ENCODE measurements around the gene MROH8.
A peak's percentile ranks its signal among the peaks of the same experiment; 100 is the strongest.

MROH8 gene

GRCh38 chr20:37178839-37179682, at the start of gene MROH8, which contains the start of gene RPN2:
Gene MROH8 (minus strand): TSS chr20:37179548.
Gene RPN2 (plus strand): TSS chr20:37179330. CDS start chr20:37179357, 27 bp downstream.
- peak; percentile 99 for DNase-seq

- no peak for DNase-seq
Observed at GRCh38 chr20:37228656-37229055, 49.3 kb upstream of the MROH8 start.

DNA sequence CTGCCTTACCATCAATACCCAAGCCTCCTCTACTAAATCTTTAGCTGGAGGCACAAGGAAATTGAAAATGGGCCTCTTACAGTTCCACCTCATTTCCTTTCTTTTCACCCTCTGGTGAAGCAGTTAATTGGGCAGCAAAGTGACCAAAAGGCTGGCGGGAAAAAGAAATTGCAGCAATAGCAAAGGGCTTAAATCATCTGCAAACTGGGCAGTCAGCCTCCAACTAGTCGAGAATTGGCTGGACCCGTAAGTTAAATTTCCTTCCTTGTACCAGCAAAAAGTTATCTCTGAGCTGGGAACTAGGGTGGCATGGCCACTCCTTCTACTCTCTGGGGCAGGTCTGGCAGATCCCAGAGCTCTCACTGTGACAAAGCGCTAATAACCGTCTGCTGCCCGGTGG, 48.7 kb upstream of the MROH8 start:
- no peak for DNase-seq

- no peak for DNase-seq
Observed at GRCh38 chr20:37226889-37227288, 47.5 kb upstream of the MROH8 start.

GRCh38 chr20:37225146-37225545, 45.8 kb upstream of the MROH8 start:
- DNase-seq, result no peak

- DNase-seq, result no peak
Observed at GRCh38 chr20:37223053-37223452, 43.7 kb upstream of the MROH8 start.

GRCh38 chr20:37222086-37222485, 42.7 kb upstream of the MROH8 start:
- DNase-seq, result no peak

GRCh38 chr20:37220731-37221130, 41.4 kb upstream of the MROH8 start:
- DNase-seq, result peak; percentile 36

GRCh38 chr20:37219751-37220668, 40.7 kb upstream of the MROH8 start:
- DNase-seq, result peak; percentile 59

DNA sequence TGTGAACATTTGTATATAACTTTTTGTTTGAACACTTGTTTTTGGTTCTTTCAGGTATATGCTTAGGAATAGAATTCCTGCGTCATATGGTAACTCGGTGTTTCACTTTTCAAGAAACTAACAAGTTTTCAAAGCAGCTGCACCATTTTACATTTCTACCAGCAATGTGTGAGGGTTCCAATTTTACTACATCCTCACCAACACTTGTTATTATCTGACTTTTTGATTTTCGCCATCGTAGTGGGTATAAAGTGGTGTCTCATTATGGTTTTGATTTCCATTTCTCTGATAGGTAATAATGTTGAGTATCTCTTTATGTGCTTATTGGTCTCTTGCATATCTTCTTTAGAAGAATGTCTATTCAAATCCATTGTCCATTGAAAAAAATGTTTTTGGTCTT, 39.6 kb upstream of the MROH8 start:
- DNase-seq, result no peak

DNA sequence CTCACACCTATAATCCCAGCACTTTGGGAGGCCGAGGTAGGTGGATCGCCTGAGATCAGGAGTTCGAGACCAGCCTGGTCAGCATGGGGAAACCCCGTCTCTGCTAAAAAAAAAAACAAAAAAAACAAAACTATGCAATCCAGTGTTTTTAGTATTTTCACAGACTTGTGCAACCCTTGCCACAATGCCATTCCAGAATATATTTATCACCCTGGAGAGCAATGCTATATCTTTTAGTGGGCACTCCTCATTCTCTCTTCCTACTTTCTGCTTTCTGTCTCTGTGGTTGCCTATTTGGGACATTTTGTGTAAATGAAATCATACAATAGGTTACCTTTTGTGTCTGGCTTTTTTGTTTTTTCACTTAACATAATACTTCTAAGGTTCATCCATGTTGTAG, 39.1 kb upstream of the MROH8 start:
- DNase-seq, result no peak

- no peak for DNase-seq
Observed at GRCh38 chr20:37209661-37210314, 30.4 kb upstream of the MROH8 start.

DNA sequence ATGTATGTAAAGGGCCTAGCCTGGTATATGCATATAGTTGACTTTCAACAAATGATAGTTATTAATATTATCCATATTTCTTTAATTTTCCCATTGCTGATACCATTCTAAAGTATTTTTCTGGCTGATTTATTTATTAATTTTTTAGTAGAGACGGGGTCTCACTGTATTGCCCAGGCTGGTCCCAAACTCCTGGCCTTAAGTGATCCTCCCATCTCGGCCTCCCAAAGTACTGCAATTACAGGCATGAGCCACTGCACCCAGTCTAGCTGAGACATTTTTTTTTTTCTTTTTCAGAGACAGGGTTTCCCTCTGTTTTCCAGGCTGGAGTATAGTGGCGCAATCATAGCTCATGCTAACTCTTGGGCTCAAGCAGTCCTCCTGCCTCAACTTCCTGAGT, 29.8 kb upstream of the MROH8 start:
- DNase-seq, result no peak

DNA sequence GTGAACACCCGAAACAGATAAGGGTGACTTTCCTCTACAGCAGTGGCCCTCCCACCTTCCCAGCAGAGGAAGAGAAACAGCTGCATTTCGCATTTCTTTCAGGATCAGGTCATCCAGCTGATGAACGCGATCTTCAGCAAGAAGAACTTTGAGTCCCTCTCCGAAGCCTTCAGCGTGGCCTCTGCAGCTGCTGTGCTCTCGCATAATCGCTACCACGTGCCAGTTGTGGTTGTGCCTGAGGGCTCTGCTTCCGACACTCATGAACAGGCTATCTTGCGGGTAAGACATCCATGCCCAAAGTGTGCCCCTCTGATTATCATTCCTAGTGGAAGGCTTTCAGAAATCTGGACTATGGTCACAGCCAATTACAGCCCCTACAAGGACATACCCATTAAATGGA, 27.8 kb upstream of the MROH8 start:
- DNase-seq, result no peak

GRCh38 chr20:37205794-37206193, 26.4 kb upstream of the MROH8 start:
- no peak for DNase-seq

DNA sequence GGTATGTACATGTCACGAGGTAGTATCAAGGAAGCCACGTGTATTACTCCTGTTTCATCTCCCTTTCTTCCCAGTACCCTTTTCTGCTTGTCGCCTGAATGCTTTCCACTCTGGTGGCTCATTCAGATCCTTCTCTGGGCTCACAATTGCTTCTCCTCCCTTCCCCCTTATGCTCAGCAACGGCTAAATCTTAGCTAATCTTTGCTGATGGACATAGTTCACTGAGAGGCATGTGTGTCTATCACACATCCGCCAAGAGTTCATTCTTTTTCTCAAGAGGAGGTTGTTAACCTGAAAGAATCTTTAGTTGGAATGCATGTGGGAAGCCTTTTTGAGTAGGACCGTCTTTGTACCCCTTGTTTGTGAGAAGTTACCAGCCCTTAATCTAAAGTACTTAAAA, 25.8 kb upstream of the MROH8 start:
- peak; percentile 60 for DNase-seq

DNA sequence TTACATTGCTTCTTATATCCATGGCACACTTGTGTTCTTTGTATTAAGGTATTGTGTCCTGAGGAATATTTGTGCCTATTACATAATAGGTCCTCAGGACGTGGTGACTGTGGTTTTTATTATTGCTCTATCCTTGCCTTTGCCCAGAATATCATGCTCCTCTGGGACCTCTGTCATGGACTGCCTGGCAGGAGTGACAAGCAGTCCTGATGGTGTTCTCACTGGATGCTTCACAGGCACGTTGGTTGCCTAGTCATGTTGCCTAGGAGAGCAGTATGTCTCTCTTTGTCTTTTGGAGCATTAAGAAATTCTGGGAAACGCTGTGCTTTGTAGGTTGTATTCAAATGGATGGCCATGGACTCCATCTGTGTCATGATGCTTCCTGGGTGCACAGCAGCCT, 24.7 kb upstream of the MROH8 start:
- no peak for DNase-seq

DNA sequence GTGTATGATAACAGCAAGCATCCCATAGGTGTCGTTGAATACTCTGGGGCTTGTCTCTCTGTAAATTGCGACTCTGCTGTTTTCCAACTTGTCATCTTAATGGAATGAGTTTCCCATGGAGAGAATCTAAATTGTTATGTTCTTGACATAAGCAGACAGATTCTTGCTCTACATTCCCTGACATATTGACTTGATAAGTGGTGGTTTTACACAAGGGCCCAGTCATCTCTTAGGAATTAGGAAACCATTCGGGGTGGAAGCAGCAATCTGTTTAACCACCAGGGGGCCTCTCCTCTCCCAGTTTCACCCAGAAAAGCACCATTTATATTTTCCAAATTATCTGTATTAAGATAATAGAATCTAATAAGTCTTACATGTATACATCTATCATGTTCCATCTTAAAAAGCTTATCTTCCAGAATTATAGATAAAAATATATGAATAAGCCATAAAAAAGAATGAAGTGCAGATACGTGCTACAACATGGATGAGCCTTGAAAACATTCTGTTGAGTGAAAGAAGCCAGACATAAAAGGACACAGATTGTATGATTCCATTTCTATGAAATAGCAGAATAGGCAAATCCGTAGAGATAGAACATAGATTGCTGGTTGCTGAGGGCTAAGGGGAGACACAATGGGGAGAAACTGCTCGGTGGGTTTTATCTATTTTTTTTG, 23.1 kb upstream of the MROH8 start:
- peak; percentile 84 for DNase-seq

- no peak for DNase-seq
Observed at GRCh38 chr20:37201827-37202162, 22.4 kb upstream of the MROH8 start.

DNA sequence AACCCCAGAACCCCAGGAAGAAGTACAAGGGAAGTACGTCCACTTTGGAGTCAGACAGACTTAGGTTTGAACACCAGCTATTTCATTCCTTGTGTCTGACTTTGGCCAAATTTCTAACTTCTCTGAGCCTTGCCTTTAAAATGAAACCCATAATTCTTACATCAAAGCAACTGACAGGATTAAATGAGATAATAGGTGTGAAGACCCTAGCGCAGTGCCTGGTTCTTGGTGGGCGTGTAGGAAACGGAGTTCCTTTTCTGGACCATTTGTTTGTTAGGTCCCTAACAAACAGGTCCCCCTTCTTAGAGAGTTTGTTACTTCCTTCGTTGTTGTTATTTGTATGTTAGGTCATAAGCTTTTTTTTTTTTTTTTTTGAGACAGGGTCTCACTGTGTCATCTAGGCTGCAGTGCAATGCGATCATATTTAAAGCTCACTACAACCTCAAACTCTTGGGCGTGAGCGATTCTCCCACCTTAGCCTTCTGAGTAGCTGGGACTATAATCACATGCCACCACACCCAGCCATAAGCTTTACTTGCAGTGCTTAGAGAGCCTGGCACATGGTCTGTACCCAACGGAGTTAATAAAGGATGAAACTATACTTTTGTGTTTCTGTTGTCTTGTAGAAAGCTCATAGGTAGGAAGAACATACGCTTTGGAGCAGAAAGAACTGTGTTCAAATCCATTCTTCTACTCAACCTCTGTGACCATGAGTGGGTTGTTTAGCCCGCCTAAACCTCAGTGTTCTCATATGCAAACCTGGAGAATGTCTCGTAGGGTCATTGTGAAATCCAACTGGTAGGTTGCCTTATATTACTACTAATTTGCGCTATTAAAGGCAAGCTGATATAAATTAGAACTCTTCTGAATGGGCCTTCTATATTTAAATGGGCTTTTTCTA, 21.8 kb upstream of the MROH8 start:
- DNase-seq, result no peak

DNA sequence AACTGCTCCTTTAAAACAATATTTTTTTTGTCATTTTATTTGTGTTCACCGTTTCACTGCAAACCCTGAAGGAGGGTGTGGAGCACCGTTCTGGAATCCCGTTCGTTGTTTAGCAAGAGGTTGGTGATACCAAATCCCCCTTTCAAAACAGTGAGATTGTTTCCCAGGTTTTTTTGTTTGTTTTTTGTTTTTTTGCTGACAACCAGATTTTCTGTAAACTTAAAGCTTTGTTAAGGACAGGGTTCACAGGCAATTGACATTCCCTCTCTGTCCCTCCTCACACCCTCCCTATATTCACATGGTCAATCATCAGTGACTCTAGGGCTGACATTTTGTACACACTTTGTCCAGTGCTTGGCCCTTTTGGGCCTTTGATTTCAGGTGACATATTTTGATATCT, 21.0 kb upstream of the MROH8 start:
- DNase-seq, result no peak

Measured in eye (tissue), 1 donor.